ENCODE measurements around the gene CNTN1.

- no peak for TF ChIP-seq CTCF (IDR thresholded peaks at IDR 0.05; ENCODE audit: poor library complexity, severe bottlenecking)
- no peak for TF ChIP-seq POLR2AphosphoS5 (IDR thresholded peaks at IDR 0.05)
- no peak for TF ChIP-seq RAD21 (conservative IDR thresholded peaks at IDR 0.05)
- no peak for TF ChIP-seq TAF1 (IDR thresholded peaks at IDR 0.05; ENCODE audit: low read depth)
- no peak for TF ChIP-seq SMC3 (conservative IDR thresholded peaks at IDR 0.05; ENCODE audit: poor library complexity)
- TF ChIP-seq MXI1 (conservative IDR thresholded peaks at IDR 0.05; ENCODE audit: poor library complexity, severe bottlenecking), result no peak
- TF ChIP-seq, protein P1, sequence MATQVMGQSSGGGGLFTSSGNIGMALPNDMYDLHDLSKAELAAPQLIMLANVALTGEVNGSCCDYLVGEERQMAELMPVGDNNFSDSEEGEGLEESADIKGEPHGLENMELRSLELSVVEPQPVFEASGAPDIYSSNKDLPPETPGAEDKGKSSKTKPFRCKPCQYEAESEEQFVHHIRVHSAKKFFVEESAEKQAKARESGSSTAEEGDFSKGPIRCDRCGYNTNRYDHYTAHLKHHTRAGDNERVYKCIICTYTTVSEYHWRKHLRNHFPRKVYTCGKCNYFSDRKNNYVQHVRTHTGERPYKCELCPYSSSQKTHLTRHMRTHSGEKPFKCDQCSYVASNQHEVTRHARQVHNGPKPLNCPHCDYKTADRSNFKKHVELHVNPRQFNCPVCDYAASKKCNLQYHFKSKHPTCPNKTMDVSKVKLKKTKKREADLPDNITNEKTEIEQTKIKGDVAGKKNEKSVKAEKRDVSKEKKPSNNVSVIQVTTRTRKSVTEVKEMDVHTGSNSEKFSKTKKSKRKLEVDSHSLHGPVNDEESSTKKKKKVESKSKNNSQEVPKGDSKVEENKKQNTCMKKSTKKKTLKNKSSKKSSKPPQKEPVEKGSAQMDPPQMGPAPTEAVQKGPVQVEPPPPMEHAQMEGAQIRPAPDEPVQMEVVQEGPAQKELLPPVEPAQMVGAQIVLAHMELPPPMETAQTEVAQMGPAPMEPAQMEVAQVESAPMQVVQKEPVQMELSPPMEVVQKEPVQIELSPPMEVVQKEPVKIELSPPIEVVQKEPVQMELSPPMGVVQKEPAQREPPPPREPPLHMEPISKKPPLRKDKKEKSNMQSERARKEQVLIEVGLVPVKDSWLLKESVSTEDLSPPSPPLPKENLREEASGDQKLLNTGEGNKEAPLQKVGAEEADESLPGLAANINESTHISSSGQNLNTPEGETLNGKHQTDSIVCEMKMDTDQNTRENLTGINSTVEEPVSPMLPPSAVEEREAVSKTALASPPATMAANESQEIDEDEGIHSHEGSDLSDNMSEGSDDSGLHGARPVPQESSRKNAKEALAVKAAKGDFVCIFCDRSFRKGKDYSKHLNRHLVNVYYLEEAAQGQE (IDR thresholded peaks at IDR 0.05; ENCODE audit: borderline replicate concordance), result no peak
- no peak for TF ChIP-seq EZH2 (IDR thresholded peaks at IDR 0.05; ENCODE audit: borderline replicate concordance, insufficient read depth, low read length, poor library complexity, severe bottlenecking)
These were observed 353.3 kb downstream of the CNTN1 start for GRCh38 chr12:41045509-41045908.

Data from neural cell (in vitro differentiated cells).